ENCODE results near the gene RGL1. TPM values are rescaled to one million over a fixed set of nuclear protein-coding genes. Genes with fewer than 3 reads are reported as not detected.

RGL1 gene
- total RNA-seq, 4 donors from 2014 or later, result 11.6 to 22.5 (median 15.0) TPM

DNA sequence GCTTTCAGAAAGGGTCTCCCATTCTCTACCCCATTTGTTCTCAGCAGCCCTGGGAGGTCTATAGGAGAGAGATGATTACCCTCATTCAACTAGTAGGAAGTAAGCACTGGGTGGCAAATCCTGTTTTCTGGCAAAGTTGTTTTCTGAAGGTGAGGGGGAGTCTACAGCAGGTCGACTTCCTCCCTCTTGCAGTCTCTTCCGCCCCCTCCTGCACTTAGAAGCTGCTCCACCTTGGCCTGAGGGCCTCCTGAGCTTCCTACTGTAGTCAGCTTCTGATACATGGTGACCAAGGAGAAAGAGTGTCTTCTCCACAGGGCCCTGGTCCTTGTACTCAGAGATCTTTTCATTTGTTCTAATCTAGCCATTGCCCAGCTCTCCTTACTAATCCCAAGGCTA lies 93.1 kb downstream of the RGL1 start:
- 61 to 73% methylated on average over 2 of the region's 2 CpGs for WGBS, 2 donors
- no peak for DNase-seq (ENCODE audit: low spot score in 2 of 2)
- H3K4me3 ChIP-seq (ENCODE audit: low read depth, poor library complexity, severe bottlenecking), result no peak overlapping the region
- TF ChIP-seq, protein P1, sequence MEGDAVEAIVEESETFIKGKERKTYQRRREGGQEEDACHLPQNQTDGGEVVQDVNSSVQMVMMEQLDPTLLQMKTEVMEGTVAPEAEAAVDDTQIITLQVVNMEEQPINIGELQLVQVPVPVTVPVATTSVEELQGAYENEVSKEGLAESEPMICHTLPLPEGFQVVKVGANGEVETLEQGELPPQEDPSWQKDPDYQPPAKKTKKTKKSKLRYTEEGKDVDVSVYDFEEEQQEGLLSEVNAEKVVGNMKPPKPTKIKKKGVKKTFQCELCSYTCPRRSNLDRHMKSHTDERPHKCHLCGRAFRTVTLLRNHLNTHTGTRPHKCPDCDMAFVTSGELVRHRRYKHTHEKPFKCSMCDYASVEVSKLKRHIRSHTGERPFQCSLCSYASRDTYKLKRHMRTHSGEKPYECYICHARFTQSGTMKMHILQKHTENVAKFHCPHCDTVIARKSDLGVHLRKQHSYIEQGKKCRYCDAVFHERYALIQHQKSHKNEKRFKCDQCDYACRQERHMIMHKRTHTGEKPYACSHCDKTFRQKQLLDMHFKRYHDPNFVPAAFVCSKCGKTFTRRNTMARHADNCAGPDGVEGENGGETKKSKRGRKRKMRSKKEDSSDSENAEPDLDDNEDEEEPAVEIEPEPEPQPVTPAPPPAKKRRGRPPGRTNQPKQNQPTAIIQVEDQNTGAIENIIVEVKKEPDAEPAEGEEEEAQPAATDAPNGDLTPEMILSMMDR (IDR thresholded peaks at IDR 0.05), result no peak
- intact Hi-C loops (cut with DNase I; ENCODE audit: low total_unique reads), result no loop called here

DNA sequence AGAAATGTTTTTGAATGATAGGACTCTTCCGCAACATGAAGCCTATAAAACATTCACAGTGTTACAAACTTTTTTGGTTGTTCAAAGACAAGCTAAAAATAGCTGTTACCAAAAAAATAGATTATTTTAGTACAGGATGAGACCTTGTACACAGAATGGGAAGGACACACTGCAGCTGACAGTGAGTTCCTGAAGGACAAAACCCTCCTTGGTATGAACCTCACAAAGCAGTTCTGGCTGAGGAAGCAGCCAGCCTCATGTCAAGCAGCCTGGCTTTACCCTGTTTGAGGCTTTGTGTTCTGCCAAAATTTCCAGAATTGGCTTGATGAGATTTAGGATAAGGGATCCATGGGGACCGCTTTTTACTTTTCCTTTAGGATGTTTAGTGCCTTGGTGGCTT lies 93.7 kb downstream of the RGL1 start:
- WGBS, 2 donors, result 65 to 84% methylated on average over 2 of the region's 2 CpGs
- TF ChIP-seq, protein P1 (IDR thresholded peaks at IDR 0.05), result no peak
- no peak for TF ChIP-seq POLR2A (IDR thresholded peaks at IDR 0.05)

DNA sequence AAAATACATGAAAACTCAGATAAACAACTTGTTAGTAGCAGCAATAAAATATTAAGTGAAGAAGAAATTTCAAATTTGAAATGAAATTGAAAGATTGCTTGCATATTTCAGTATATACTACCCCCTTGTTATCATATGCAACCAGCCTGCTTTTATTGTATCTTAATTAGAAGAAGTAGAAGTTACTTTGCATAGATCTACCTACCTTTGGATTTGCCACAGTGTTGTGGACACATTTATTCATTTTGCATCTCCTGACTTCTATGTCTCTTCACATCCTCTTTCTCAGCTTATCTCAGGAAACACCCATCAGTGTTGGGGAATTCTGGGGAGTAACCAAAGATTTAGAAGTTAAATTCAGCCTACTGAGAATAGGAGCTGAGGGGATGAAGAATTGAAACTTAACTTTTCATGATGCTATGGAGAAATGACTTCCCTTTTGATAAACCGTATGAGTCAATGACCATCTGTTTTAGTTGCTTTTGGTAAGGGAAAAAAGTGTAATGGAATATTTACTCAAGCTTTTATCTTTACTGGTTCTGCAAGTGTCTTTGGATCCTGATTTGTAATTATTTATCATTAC lies 96.9 kb downstream of the RGL1 start:
- TF ChIP-seq POLR2A (IDR thresholded peaks at IDR 0.05), result no peak
- TF ChIP-seq, protein P1 (IDR thresholded peaks at IDR 0.05), result no peak
- intact Hi-C loops (cut with DNase I; ENCODE audit: low total_unique reads), result no loop called here
- no peak overlapping the region for H3K4me3 ChIP-seq (ENCODE audit: low read depth, poor library complexity, severe bottlenecking)
- no peak for DNase-seq (ENCODE audit: low spot score in 2 of 2)
- 55 to 60% methylated on average over 1 of the region's 1 CpG for WGBS, 2 donors

More for the DNA sequence above, 93.7 kb downstream of the RGL1 start:
- intact Hi-C loops (cut with DNase I; ENCODE audit: low total_unique reads), result no loop called here
- H3K4me3 ChIP-seq (ENCODE audit: low read depth, poor library complexity, severe bottlenecking), result no peak overlapping the region
- no peak for DNase-seq (ENCODE audit: low spot score in 2 of 2)

DNA sequence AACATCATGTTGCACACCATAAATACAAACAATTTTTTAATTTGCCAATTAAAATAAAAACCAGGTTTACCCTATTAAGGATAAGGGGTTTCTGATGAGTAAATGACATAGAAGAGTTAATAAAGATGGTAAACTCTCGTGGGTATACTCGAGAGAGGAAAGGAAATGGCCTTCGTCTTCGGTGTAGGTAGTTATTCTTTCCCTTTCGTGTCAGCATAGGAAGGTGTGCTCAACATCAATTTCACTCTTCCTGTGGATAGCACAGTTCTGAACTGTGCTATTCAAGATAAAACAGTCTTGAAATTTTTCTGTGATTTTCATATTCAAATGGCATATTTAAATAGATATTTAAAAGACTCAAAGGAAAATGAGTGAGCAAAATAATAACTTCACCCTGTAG lies 98.2 kb downstream of the RGL1 start:
- WGBS, 2 donors, result 82 to 83% methylated on average over 5 of the region's 5 CpGs
- intact Hi-C loops (cut with DNase I; ENCODE audit: low total_unique reads), result no loop called here
- TF ChIP-seq, protein P1 (IDR thresholded peaks at IDR 0.05), result no peak
- no peak for TF ChIP-seq POLR2A (IDR thresholded peaks at IDR 0.05)
- H3K4me3 ChIP-seq (ENCODE audit: low read depth, poor library complexity, severe bottlenecking), result no peak overlapping the region
- DNase-seq (ENCODE audit: low spot score in 2 of 2), result no peak

DNA sequence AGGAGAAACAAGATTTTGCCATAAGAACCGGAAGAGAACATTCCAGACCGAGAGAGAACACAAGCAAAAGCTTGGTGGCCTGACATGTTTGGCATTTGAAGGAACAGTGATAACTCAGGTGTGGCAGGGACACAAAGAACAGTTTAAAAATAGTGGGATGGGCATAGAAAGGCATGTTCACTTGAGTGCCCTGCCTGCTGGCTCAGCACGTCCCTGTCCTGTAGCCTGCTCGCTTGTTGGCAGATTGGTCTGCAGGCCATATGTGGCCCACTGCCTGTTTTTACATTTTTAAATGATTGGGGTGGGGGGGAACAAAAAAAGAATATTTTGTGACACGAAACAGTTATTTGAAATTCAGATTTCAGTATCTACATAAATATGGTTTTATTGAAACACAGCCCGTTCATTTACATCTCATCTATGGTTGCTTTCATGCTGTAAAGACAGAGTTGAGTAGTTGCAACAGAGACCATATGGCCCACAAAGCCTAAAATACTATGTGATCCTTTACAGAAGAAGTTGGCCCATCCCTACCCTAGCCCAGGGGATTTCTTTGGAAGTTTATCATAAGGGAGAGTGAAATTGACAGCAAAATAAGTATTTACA lies 100.7 kb downstream of the RGL1 start:
- no peak overlapping the region for H3K4me3 ChIP-seq (ENCODE audit: low read depth, poor library complexity, severe bottlenecking)
- no peak for DNase-seq (ENCODE audit: low spot score in 2 of 2)
- WGBS, 2 donors, result 84 to 86% methylated on average over 6 of the region's 6 CpGs
- TF ChIP-seq POLR2A (IDR thresholded peaks at IDR 0.05), result no peak
- TF ChIP-seq, protein P1 (IDR thresholded peaks at IDR 0.05), result no peak
- intact Hi-C loops (cut with DNase I; ENCODE audit: low total_unique reads), result no loop called here

DNA sequence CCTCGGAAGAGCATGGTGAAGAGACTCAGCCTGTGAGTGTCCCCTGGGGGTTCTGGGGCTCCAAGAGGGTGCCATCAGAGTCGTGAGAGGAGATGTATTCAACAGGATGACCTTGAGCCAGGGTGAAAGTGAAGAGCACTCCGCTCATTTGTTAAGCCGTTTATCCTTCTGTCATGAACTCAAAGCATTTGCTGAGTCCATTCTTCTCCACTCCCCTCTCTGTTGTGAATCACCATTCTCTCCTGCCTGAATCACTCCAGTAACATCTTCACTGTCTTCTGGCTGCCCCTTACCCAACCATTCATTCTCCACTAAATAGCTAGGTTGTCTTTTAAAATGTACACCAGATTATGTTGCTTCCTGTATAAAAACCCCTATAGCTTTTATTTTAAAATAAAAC lies 102.2 kb downstream of the RGL1 start:
- WGBS, 2 donors, result 82 to 87% methylated on average over 4 of the region's 4 CpGs

More for the DNA sequence above, 102.2 kb downstream of the RGL1 start:
- H3K4me3 ChIP-seq (ENCODE audit: low read depth, poor library complexity, severe bottlenecking), result no peak overlapping the region
- no peak for DNase-seq (ENCODE audit: low spot score in 2 of 2)
- TF ChIP-seq, protein P1 (IDR thresholded peaks at IDR 0.05), result no peak
- TF ChIP-seq POLR2A (IDR thresholded peaks at IDR 0.05), result no peak
- intact Hi-C loops (cut with DNase I; ENCODE audit: low total_unique reads), result no loop called here

All from lower leg skin (tissue), 4 donors.